Left cardiac atrium (tissue), 4 donors: Measurements from ENCODE around the gene FIGN. TPM values are rescaled to one million over a fixed set of nuclear protein-coding genes. Genes with fewer than 3 reads are reported as not detected.

Source experiments
- ATAC-seq, 2 donors: fragments of 200-7000 bp; cut with Tn5 transposase; one replicate each; pipeline ENCODE4 v1.9.1; 2020; ENCODE audit warnings: mild to moderate bottlenecking in 2 of 2, moderate library complexity in 2 of 2
- DNase-seq: peaks from one replicate; pipeline ENCODE4 v3.0.0-alpha.2; 2020
- intact Hi-C, 2 donors: fragments of 100-400 bp; cut with DNase I; formaldehyde crosslinking; loops; one replicate each; pipeline versions ENCODE4 v1.14.1 to v1.15.1; 2022 to 2023
- total RNA-seq, 2 donors: library from RNA; stranded (reverse); fragmentation: NEBNext Ultra II Directional; extraction: Animal tissue kit (Norgen Biotek cat#: 25700); gene quantifications; one replicate each; pipeline ENCODE4 v1.2.1, GENCODE V29; 2021
- donor health status: DM: no; HTN: yes; CAD: no.
- donor health status: DM: no; HTN: yes; CAD: no; lungs with severe emphysema.
- donor health status: DM: yes; HTN: yes; CAD: no.
- donor health status: Dilated cardiomyopathy.

The FIGN gene
- total RNA-seq, 2 donors from 2014 or later, result 7.3 to 13.2 TPM

- peak in 1 of 2 donors; percentile 35 for ATAC-seq
- DNase-seq, result no peak
- intact Hi-C loops, result no loop called here
Observed at GRCh38 chr2:163551616-163552373, 184.0 kb downstream of the FIGN start.

DNA sequence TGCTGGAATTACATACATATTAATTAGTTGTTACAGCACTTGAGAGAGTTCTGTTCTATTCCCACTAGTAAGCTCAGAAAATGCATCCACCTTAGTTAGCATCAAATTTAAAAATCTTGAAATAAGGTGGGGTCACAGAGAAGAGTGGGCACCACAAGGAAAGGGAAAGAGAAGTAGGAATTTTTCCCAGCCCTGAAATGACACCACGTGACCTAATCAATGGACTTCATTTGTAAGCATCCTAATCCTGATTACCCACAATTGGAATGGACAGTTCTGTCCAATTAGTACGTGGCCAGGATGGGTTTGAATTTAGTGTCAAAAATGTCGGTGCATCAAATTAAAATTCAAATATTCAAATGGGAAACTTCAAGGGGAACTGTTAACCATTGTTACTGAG, 186.8 kb downstream of the FIGN start:
- intact Hi-C loops, result no loop called here
- no peak for DNase-seq
- no peak for ATAC-seq
